Activated CD4-positive, alpha-beta T cell treated with anti-CD3 and anti-CD28 coated beads, Interleukin-2, Interleukin-6, amounts not matched to agents 100 ng/mL and 50 ng/mL, durations not matched to agents 16 hours and 8 hours (primary cell): Measurements from ENCODE around the gene GLDN.

Experiments used
- DNase-seq: peaks from one replicate; pipeline ENCODE4 v3.0.0-alpha.2; 2020

The GLDN gene

GRCh38 chr15:51448622-51449399, 107.4 kb downstream of the GLDN start:
- DNase-seq, result no peak

DNA sequence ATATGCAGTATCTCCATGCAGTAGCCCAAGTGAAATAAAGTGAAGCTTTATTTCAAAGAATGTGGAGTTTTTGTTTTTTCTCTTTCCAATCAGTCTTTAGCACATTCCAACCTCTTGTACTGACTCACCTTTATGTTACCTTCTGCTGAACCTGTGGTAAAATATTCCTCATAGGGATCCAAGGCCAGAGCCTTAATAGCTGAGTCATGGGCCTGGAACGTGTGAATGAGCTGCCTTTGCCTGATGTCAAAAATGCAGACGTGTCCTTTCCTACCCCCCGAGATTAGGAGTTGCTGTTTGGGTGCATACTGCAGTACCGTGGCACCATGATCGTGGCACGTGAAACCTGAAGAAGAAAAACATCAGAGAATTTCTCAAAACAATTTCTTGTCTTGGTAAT, 108.5 kb downstream of the GLDN start:
- DNase-seq, result no peak
